GM21381 (cell line): ENCODE data around the gene BTD.
A peak's percentile ranks its signal among the peaks of the same experiment; 100 is the strongest.

ENCODE experiments used
- ATAC-seq: cut with Tn5 transposase; IDR thresholded peaks from one replicate; pipeline ENCODE4 v1.9.1; 2021; ENCODE audit warnings: mild to moderate bottlenecking, moderate library complexity; ENCODE audit not compliant: unreplicated experiment

The BTD gene

GRCh38 chr3:15635121-15635661 lies 33.6 kb downstream of the BTD start:
- no peak for ATAC-seq

- ATAC-seq = peak; percentile 39
Measured at GRCh38 chr3:15636028-15636709, 34.6 kb downstream of the BTD start.

DNA sequence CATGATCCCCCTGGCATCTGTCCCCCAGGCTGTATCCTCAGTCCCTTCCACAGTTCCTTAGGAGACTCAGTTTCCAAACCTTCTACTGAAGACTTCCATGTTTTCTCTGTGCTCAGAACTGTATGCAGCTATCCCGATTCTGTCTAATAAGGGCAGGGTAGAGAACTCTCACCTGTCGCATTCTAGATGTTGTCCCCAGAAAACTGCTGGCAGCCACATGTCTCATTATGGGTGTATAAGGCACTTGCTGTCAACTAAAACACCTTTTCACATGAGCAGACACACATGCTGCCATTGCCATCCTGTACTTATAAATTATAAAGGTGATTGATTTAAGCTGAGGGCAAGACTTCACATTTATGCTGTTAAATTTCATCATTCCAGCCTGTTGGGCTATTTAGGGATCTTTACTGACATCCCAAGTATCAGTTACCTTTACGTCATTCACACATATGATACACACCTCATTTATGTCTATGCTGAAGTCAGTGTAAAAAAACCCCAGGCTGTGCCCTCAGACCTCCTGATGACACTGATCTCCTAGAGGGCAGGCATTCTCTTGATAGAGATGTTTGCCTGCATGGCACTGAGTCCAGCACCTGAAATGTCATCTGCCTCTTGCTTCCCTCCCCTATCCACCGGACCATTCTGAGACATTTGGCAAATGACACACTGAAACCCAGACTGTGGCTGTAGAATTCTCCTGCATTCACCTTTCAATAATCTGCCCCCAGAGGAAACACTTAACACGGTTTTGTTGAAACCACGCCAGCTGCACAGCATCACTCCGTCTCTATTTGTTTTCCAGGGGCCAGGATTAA lies 35.8 kb downstream of the BTD start:
- ATAC-seq = peak; percentile 48

DNA sequence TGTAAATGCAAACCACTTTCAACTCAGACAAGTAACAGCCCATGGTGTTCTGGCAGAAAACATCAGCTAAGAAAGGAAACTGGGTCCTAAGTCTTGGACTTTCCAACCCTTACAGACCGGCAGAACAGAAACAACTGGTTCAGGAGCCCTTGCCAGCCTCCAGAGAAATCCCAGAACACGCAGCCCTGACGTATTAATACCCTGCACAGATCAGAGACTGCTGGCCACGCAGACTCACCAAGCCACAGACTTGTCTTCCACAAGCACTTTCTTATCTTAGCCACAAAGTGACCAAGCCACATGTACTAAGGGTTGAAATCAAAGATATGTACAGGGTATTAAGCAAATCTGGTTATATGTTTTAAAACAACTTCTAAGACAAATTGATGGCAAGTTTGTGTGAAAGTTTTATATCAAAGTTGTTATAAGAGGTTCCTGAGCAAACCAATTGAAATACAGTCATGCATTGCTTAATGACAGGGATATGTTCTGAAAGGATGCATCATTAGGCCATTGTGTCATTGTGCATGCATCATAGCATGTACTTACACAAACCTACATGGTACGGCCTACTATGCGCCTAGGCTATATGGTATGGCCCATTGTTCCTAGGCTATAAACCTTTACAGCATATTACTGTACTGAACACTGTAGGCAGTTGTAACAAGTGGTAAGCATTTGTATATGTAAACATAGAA lies 36.8 kb downstream of the BTD start:
- ATAC-seq = no peak

DNA sequence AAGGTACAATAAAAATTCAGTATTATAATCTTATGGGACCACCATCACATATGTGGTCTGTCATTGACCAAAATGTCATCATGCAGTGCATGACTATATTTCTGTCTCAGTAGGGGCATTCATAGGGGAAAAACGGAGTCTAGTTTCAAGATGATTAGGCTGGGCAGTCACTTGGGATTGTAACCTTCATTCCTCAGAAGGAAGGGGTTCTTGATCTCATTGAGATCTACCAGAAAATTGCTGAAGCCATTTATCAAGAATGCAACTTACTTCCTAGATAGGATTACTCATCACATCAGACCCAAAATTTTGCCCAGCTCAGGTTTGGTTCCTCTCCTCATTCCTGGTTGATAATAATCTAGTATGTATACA lies 37.3 kb downstream of the BTD start:
- ATAC-seq = no peak

GRCh38 chr3:15645246-15645645 lies 43.7 kb downstream of the BTD start:
- ATAC-seq = no peak

- no peak for ATAC-seq
Measured at GRCh38 chr3:15645740-15646501, 44.4 kb downstream of the BTD start.

- peak; percentile 5 for ATAC-seq
Measured at GRCh38 chr3:15646851-15647511, 45.4 kb downstream of the BTD start.

- ATAC-seq = peak; percentile 91
Measured at GRCh38 chr3:15647611-15648167, 46.1 kb downstream of the BTD start.

GRCh38 chr3:15649341-15649740 lies 47.8 kb downstream of the BTD start:
- no peak for ATAC-seq

GRCh38 chr3:15649858-15650257 lies 48.3 kb downstream of the BTD start:
- no peak for ATAC-seq

DNA sequence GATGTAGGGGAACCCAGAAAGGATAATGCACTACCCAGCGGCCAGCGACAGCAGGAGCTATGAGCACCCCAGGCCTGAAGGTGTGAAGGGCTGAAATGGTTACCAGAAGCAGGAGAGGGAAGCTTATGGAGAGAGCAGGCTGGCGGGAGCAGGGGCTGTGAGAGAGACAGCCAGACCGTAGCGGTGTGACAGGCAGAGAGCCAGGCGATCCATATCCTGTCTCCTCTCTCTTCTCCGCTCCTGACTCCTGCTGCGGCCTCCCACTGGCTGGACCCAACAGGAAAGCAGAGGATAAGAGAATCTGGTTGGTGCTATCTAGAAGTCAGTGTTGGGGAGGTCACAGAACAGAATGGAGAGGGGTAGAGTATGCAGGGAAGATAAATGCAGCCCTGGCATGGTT lies 49.9 kb downstream of the BTD start:
- no peak for ATAC-seq

DNA sequence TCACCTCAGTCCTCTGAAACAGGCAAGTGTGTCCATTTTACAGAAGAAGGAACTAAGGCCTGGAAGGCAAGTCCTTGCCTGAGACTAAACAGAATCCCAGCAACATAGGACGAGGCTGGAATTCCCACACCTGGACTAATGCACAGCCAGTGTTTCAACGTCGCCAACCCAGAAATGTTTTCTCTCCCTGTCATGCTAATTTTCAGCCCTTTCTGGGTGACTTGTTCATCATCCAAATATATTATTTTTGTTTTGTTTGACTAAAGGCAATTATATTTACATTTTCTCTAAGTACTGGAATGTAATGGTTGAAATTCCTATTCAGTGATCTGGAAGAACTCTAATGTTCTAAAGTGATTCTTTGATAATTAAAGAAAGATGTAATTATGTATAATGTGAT lies 51.8 kb downstream of the BTD start:
- ATAC-seq = no peak

- ATAC-seq = no peak
Measured at GRCh38 chr3:15654127-15654526, 52.6 kb downstream of the BTD start.

- ATAC-seq = no peak
Measured at GRCh38 chr3:15654891-15655290, 53.3 kb downstream of the BTD start.

- no peak for ATAC-seq
Measured at GRCh38 chr3:15656342-15656741, 54.8 kb downstream of the BTD start.

- no peak for ATAC-seq
Measured at GRCh38 chr3:15657016-15657415, 55.5 kb downstream of the BTD start.

DNA sequence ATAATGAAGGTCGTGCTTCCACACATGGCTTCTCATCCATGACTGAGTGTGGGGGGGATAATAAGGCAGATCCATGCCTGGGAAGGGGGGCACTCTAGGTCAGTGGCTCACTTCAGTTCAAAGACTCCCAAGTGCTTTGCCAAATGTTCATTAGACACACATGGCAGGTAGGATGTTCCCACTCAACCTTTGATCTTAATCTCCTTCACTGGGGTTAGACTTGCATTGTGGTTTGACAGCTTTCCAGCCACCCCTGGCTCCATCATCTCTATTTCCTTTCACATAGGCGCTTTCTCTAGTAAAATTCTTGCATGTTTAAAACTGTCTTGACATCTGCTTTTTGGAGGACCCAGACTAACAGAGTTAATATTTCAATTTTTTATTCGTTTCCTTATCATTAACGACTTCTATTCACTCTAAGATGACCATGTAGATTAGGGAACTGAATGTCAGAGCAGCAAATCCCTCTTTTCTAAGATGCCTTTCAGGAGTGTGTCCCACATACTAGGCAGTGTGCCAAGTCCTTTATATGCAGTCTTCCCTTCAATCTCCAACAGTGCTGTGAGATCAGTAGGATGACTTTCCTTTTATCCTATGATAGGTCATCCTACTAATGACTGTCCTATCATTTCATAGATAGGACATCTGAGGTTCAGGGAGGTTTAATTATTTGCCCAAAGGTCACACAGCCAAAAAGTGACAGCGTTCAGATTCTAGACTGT lies 57.9 kb downstream of the BTD start:
- ATAC-seq = no peak
